HL-60 (cell line): Measurements from ENCODE around the gene CAVIN2.

Source experiments
- POLR2AphosphoS5 ChIP-seq: IDR thresholded peaks from 2 replicates; pipeline ENCODE4 v1.6.1; 2012; ENCODE audit warnings: low read depth
- TF ChIP-seq, protein P1 (sequence below): IDR thresholded peaks from one replicate; pipeline ENCODE4 v1.5.1; 2011; ENCODE audit warnings: low read length, control low read depth, inconsistent platforms; ENCODE audit not compliant: insufficient read depth

DNA sequence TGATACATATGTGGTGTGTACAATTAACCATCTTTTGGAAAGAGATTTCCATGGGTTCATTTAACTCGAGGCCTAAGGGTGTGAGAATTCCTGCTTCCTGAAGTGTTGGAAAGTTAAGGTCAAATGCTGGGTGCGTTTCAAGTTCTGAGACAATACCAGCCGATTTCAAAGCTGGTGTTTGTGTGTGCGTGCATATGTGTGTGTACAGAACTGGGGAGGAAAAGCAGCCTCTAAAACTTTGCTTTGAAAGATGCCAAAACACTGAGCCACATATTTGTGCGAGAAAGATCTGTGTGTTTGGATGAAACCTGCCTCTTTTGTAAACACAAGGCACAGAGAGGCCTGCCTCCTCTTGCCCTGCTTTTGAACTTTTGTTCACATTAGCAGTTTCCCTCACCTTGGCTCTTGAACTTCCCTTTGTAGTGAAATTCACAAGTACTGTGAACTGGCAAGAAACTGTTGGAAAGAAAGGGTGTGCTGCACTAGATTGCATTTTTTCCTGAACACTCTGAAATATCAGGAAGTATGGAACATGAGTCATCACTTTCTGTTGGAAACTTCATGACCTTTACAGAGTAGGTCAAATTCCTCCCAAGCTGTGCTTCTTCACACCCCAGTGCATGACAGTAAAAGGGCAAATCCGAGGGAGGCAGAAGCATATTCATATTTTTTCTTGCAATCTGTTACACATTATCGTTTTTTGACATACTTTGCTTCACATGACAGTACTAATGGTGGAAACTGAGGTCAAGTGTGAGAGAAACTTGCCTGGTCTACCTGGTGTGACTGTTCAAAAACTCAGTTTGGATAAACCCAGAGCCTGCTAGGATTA, 20.0 kb upstream of the CAVIN2 start:
- TF ChIP-seq POLR2AphosphoS5, result no peak
- TF ChIP-seq, protein P1, sequence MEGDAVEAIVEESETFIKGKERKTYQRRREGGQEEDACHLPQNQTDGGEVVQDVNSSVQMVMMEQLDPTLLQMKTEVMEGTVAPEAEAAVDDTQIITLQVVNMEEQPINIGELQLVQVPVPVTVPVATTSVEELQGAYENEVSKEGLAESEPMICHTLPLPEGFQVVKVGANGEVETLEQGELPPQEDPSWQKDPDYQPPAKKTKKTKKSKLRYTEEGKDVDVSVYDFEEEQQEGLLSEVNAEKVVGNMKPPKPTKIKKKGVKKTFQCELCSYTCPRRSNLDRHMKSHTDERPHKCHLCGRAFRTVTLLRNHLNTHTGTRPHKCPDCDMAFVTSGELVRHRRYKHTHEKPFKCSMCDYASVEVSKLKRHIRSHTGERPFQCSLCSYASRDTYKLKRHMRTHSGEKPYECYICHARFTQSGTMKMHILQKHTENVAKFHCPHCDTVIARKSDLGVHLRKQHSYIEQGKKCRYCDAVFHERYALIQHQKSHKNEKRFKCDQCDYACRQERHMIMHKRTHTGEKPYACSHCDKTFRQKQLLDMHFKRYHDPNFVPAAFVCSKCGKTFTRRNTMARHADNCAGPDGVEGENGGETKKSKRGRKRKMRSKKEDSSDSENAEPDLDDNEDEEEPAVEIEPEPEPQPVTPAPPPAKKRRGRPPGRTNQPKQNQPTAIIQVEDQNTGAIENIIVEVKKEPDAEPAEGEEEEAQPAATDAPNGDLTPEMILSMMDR, result no peak
